ENCODE data around the gene INSM1.

DNA sequence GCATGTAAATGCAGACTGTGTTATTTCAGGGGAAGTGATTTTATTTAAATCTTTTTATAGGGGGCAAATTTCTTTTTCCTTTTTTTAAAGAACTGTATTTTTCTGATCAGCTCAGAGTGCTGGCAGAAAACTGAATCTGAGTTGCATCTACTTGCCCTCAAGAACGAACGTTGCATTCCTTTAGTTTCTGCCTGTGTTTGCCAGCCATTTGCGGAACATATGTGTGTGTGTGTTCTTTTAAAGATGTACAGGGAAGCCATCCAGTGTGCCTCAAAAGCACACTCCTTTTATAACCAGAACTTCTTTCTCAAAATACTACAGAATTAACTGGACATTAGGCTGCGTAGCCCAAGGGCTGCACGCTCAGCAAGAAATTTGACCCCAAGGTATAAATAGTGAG is 25.8 kb upstream of the INSM1 start:
- TF ChIP-seq EZH2 (IDR thresholded peaks at IDR 0.05; ENCODE audit: borderline replicate concordance, low read length), result no peak
- TF ChIP-seq, protein P1, sequence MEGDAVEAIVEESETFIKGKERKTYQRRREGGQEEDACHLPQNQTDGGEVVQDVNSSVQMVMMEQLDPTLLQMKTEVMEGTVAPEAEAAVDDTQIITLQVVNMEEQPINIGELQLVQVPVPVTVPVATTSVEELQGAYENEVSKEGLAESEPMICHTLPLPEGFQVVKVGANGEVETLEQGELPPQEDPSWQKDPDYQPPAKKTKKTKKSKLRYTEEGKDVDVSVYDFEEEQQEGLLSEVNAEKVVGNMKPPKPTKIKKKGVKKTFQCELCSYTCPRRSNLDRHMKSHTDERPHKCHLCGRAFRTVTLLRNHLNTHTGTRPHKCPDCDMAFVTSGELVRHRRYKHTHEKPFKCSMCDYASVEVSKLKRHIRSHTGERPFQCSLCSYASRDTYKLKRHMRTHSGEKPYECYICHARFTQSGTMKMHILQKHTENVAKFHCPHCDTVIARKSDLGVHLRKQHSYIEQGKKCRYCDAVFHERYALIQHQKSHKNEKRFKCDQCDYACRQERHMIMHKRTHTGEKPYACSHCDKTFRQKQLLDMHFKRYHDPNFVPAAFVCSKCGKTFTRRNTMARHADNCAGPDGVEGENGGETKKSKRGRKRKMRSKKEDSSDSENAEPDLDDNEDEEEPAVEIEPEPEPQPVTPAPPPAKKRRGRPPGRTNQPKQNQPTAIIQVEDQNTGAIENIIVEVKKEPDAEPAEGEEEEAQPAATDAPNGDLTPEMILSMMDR (conservative IDR thresholded peaks at IDR 0.05 in 1 of 2, IDR thresholded peaks at IDR 0.05 in 1 of 2; ENCODE audit: extremely low read depth in 1 of 2, insufficient read depth in 1 of 2, low read depth in 1 of 2, low read length in 2 of 2), result no peak
